ENCODE measurements around the gene SNCAIP.

The SNCAIP gene

GRCh38 chr5:122311961-122312590 lies at the start of gene SNCAIP:
SNCAIP (plus strand) TSS chr5:122312237; CDS start chr5:122391135, 78,898 bp downstream.
- FAIRE-seq: no peak
- no peak for TF ChIP-seq CTCF (IDR thresholded peaks at IDR 0.05; ENCODE audit: insufficient read depth, missing control alignments)
- DNase-seq (ENCODE audit: insufficient read length, low spot score): no peak

GRCh38 chr5:122263352-122264030 lies 48.5 kb upstream of the SNCAIP start:
- DNase-seq (ENCODE audit: insufficient read length, low spot score): no peak
- TF ChIP-seq CTCF (IDR thresholded peaks at IDR 0.05; ENCODE audit: insufficient read depth, missing control alignments): no peak
- peak; percentile 6 for FAIRE-seq

GRCh38 chr5:122264610-122265009 lies 47.4 kb upstream of the SNCAIP start:
- FAIRE-seq: no peak
- no peak for TF ChIP-seq CTCF (IDR thresholded peaks at IDR 0.05; ENCODE audit: insufficient read depth, missing control alignments)
- no peak for DNase-seq (ENCODE audit: insufficient read length, low spot score)

GRCh38 chr5:122267185-122267584 lies 44.9 kb upstream of the SNCAIP start:
- no peak for FAIRE-seq
- no peak for TF ChIP-seq CTCF (IDR thresholded peaks at IDR 0.05; ENCODE audit: insufficient read depth, missing control alignments)
- no peak for DNase-seq (ENCODE audit: insufficient read length, low spot score)

- no peak for TF ChIP-seq CTCF (IDR thresholded peaks at IDR 0.05; ENCODE audit: insufficient read depth, missing control alignments)
- FAIRE-seq: no peak
- no peak for DNase-seq (ENCODE audit: insufficient read length, low spot score)
Observed at GRCh38 chr5:122273696-122274095, 38.3 kb upstream of the SNCAIP start.

- DNase-seq (ENCODE audit: insufficient read length, low spot score) (no peak), FAIRE-seq (no peak)
- no peak for TF ChIP-seq CTCF (IDR thresholded peaks at IDR 0.05; ENCODE audit: insufficient read depth, missing control alignments)
Observed at GRCh38 chr5:122283592-122283991, 28.4 kb upstream of the SNCAIP start.

GRCh38 chr5:122286541-122286940 lies 25.5 kb upstream of the SNCAIP start:
- DNase-seq (ENCODE audit: insufficient read length, low spot score): no peak
- no peak for FAIRE-seq
- TF ChIP-seq CTCF (IDR thresholded peaks at IDR 0.05; ENCODE audit: insufficient read depth, missing control alignments): no peak

Data from D721Med (cell line).